SK-N-SH (cell line): ENCODE measurements around the gene TMOD3. TPM values are rescaled to one million over a fixed set of nuclear protein-coding genes. Genes with fewer than 3 reads are reported as not detected.

ENCODE experiments used
- CTCF ChIA-PET: fragments of 300-600, 350-600 bp; formaldehyde crosslinking; extraction: SDS; loops from one replicate; lab custom pipeline; 2021; lab: Yijun Ruan, JAX
- POLR2A ChIA-PET: fragments of 350-600 bp; sonication (Branson Sonifier 250); formaldehyde crosslinking; extraction: SDS; loops from one replicate; lab custom pipeline; 2020; ENCODE audit warnings: antibody characterized with exemption, inconsistent platforms; lab: Yijun Ruan, JAX
- DNase-seq: peaks from one replicate; pipeline ENCODE4 v3.0.0; 2012
- H2AFZ ChIP-seq: fragments of 200-600 bp; sonication (generic); 2 replicates; pipeline ENCODE4 v1.8.1; 2016; ENCODE audit warnings: antibody characterized with exemption, mild to moderate bottlenecking, low read depth
- H3F3A ChIP-seq: fragments of 200-600 bp; sonication (generic); replicated peaks from 2 replicates; pipeline ENCODE3; 2016; ENCODE audit warnings: antibody characterized with exemption, mild to moderate bottlenecking; ENCODE audit not compliant: insufficient read depth
- H3K27ac ChIP-seq, 2 experiments: fragments of 200-500 bp in 1 of 2; fragments of 200-600 bp in 1 of 2; sonication (Bioruptor generic) in 1 of 2; sonication (generic), shearing (Covaris generic) in 1 of 2; 2 replicates each; pipeline versions ENCODE4 v1.5.1 to v1.6.1; 2014 to 2016; ENCODE audit warnings: low read depth in 2 of 2, inconsistent platforms in 1 of 2, low read length in 1 of 2, mild to moderate bottlenecking in 1 of 2, mixed read lengths in 1 of 2
- H3K27me3 ChIP-seq: fragments of 200-600 bp; sonication (generic), shearing (Covaris generic); 2 replicates; pipeline ENCODE4 v1.6.1; 2016; ENCODE audit warnings: mixed run types; ENCODE audit not compliant: insufficient read depth
- H3K36me3 ChIP-seq, 2 experiments: fragments of 200-500 bp in 1 of 2; fragments of 200-600 bp in 1 of 2; sonication (Bioruptor generic) in 1 of 2; sonication (generic) in 1 of 2; replicated peaks in 1 of 2; 2 replicates each; pipeline versions ENCODE3 to v1.5.1; 2014 to 2016; ENCODE audit warnings: low read length in 1 of 2, mild to moderate bottlenecking in 1 of 2; ENCODE audit not compliant: insufficient read depth in 2 of 2, control insufficient read depth in 1 of 2
- H3K4me1 ChIP-seq, 2 experiments: fragments of 200-500 bp in 1 of 2; fragments of 200-600 bp in 1 of 2; sonication (Bioruptor generic) in 1 of 2; sonication (generic), shearing (Covaris generic) in 1 of 2; 2 replicates each; pipeline versions ENCODE4 v1.5.1 to v1.6.1; 2014 to 2016; ENCODE audit warnings: low read depth in 1 of 2, low read length in 1 of 2, mixed run types in 1 of 2; ENCODE audit not compliant: insufficient read depth in 2 of 2, control insufficient read depth in 1 of 2
- H3K4me2 ChIP-seq: fragments of 200-600 bp; sonication (generic), shearing (Covaris generic); 2 replicates; pipeline ENCODE4 v1.6.1; 2017; ENCODE audit warnings: mixed run types
- H3K4me3 ChIP-seq, 2 experiments: fragments of 200-500 bp in 1 of 2; fragments of 200-600 bp in 1 of 2; sonication (Bioruptor generic) in 1 of 2; sonication (generic), shearing (Covaris generic) in 1 of 2; 2 replicates each; pipeline versions ENCODE4 v1.5.1 to v1.8.1; 2014 to 2016; ENCODE audit warnings: low read depth in 2 of 2, inconsistent platforms in 1 of 2, low read length in 1 of 2, mild to moderate bottlenecking in 1 of 2, mixed read lengths in 1 of 2, moderate library complexity in 1 of 2
- H3K79me2 ChIP-seq: fragments of 200-600 bp; sonication (generic); 2 replicates; pipeline ENCODE4 v1.8.1; 2017; ENCODE audit warnings: mild to moderate bottlenecking; ENCODE audit not compliant: insufficient read depth
- H3K9ac ChIP-seq: fragments of 200-600 bp; sonication (generic); 2 replicates; pipeline ENCODE4 v1.6.1; 2017; ENCODE audit warnings: mixed run types
- H3K9me2 ChIP-seq: fragments of 200-600 bp; sonication (generic); 2 replicates; pipeline ENCODE4 v1.6.1; 2017; ENCODE audit warnings: mixed run types
- H3K9me3 ChIP-seq: fragments of 200-600 bp; sonication (generic); 2 replicates; pipeline ENCODE4 v1.6.1; 2017; ENCODE audit warnings: mixed run types, mild to moderate bottlenecking, moderate library complexity
- H4K20me1 ChIP-seq: fragments of 200-600 bp; sonication (generic); 2 replicates; pipeline ENCODE4 v1.6.1; 2017; ENCODE audit warnings: mild to moderate bottlenecking, mixed run types; ENCODE audit not compliant: insufficient read depth
- CHD2 ChIP-seq: fragments of 150-350 bp; IDR thresholded peaks from 2 replicates; pipeline ENCODE4 v1.6.1; 2018; ENCODE audit warnings: low read length; ENCODE audit not compliant: partially characterized antibody
- ELF1 ChIP-seq: IDR thresholded peaks from 2 replicates; pipeline ENCODE4 v1.4.0; 2012
- EP300 ChIP-seq, 2 experiments: IDR thresholded peaks; 2 replicates each; pipeline versions ENCODE4 v1.4.0 to v1.6.1; 2012; ENCODE audit warnings: borderline replicate concordance in 1 of 2, low read depth in 1 of 2, low read length in 1 of 2
- FOSL2 ChIP-seq: IDR thresholded peaks from 2 replicates; pipeline ENCODE4 v1.4.0; 2012; ENCODE audit warnings: low read depth, mild to moderate bottlenecking, moderate library complexity, borderline replicate concordance
- FOXJ3 ChIP-seq: sonication (generic); formaldehyde crosslinking; IDR thresholded peaks from 2 replicates; pipeline ENCODE4 v1.5.1; 2020; ENCODE audit warnings: mild to moderate bottlenecking, missing genetic modification reagents
- GABPA ChIP-seq: IDR thresholded peaks from 2 replicates; pipeline ENCODE4 v1.4.0; 2012; ENCODE audit warnings: low read depth, mild to moderate bottlenecking
- GATA2 ChIP-seq: sonication (generic); formaldehyde crosslinking; IDR thresholded peaks from 2 replicates; pipeline ENCODE4 v1.5.0; 2020; ENCODE audit warnings: mild to moderate bottlenecking, missing genetic modification reagents
- MAX ChIP-seq: IDR thresholded peaks from 2 replicates; pipeline ENCODE4 v1.4.0; 2012; ENCODE audit warnings: low read depth
- MEF2A ChIP-seq: IDR thresholded peaks from 2 replicates; pipeline ENCODE4 v1.4.0; 2012; ENCODE audit warnings: low read depth, borderline replicate concordance
- MXI1 ChIP-seq: IDR thresholded peaks from 2 replicates; pipeline ENCODE4 v1.6.1; 2012; ENCODE audit warnings: mild to moderate bottlenecking, low read depth, low read length, improper control_type of control experiment
- NFIC ChIP-seq: IDR thresholded peaks from 2 replicates; pipeline ENCODE4 v1.4.0; 2012; ENCODE audit warnings: borderline replicate concordance
- NRF1 ChIP-seq: IDR thresholded peaks from 2 replicates; pipeline ENCODE4 v1.6.1; 2012; ENCODE audit warnings: low read depth, mild to moderate bottlenecking, low read length
- POLR2AphosphoS5 ChIP-seq: IDR thresholded peaks from 2 replicates; pipeline ENCODE4 v1.6.1; 2012; ENCODE audit warnings: low read depth, low read length
- RAD21 ChIP-seq: IDR thresholded peaks from 2 replicates; pipeline ENCODE4 v1.6.1; 2012; ENCODE audit warnings: mild to moderate bottlenecking, low read length
- REST ChIP-seq: IDR thresholded peaks from 2 replicates; pipeline ENCODE4 v1.6.1; 2012; ENCODE audit warnings: mild to moderate bottlenecking, low read depth, low read length, moderate library complexity
- RFX5 ChIP-seq: IDR thresholded peaks from 2 replicates; pipeline ENCODE4 v1.6.1; 2012; ENCODE audit warnings: mild to moderate bottlenecking, improper control_type of control experiment, low read length
- SIN3A ChIP-seq: IDR thresholded peaks from 2 replicates; pipeline ENCODE4 v1.6.1; 2012; ENCODE audit warnings: low read depth, mild to moderate bottlenecking, low read length, moderate library complexity, borderline replicate concordance
- USF1 ChIP-seq: IDR thresholded peaks from 2 replicates; pipeline ENCODE4 v1.4.0; 2012; ENCODE audit warnings: low read depth, borderline replicate concordance
- YY1 ChIP-seq: IDR thresholded peaks from 2 replicates; pipeline ENCODE4 v1.4.0; 2012; ENCODE audit warnings: low read depth, mild to moderate bottlenecking
- WGBS: methylation state at CpG from one replicate; pipeline ENCODE4 v1.1.6; 2017; ENCODE audit warnings: low lambda C conversion rate; 5-methylcytosine and 5-hydroxymethylcytosine counted together
- polyA plus RNA-seq, 3 experiments: library from polyadenylated mRNA; depleted of rRNA; stranded (reverse); fragments of >200 nt; gene quantifications; 2 replicates each; pipeline ENCODE4 v1.2.3, GENCODE V29; 2012
- TF ChIP-seq, protein P1 (sequence below): IDR thresholded peaks from 2 replicates; pipeline ENCODE4; 2012
- TF ChIP-seq, protein P2 (sequence below): fragments of 200-600 bp; sonication (generic); IDR thresholded peaks from 2 replicates; pipeline ENCODE4 v1.6.1; 2017; ENCODE audit warnings: antibody characterized with exemption, mild to moderate bottlenecking, moderate library complexity

Gene TMOD3
- polyA plus RNA-seq, 1 of the 3 experiments (the other 2 are of a cell fraction), result 6.0 TPM

DNA sequence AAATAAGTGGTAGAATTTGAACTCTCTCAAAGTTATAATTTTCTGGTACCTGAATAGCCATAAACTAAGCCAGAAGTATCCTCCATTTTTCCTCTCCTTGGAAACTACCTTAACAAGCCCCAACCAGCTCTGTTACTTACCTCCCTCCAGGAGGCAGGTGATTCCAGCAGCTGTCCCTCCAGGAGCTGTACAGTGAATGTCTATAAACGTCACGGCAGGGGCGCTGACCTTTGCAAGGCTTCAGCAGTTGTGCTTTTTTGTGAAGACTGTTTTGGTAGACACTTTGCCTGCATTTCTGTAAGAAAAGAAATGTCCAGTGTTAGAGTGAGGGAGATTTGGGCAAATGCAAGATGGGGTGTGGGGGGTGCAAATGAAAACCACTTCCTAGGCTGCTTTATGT, 75.0 kb downstream of the TMOD3 start:
- Histone ChIP-seq H3K36me3 (peaks cover 56 to 71% of the 10 kb centered on the region in 2 experiments), H3K9me2 (no peaks in the 10 kb centered on the region), H3K79me2 (peaks cover 12% of the 10 kb centered on the region; the same call in 1 of the 2 replicates)
- TF ChIP-seq FOXJ3 (CRISPR knock-in tag) (no peak), SIN3A (no peak), GATA2 (CRISPR knock-in tag) (no peak), MAX (no peak), NRF1 (no peak), EP300 (IDR thresholded peaks at IDR 0.05; ENCODE audit: borderline replicate concordance in 1 of 2, low read depth in 1 of 2, low read length in 1 of 2) (no peak), MEF2A (no peak), MXI1 (no peak), ELF1 (no peak)
- TF ChIP-seq, all 33 proteins: peak for 0
- Histone ChIP-seq H2AFZ (no peak overlapping the region), H3F3A (peaks cover 5% of the 10 kb centered on the region), H3K9ac (no peak overlapping the region), H3K9me3 (no peaks in the 10 kb centered on the region), H3K27ac (no peak overlapping the region), H3K4me2 (no peak overlapping the region), H3K4me3 (no peak overlapping the region), H3K27me3 (no peaks in the 10 kb centered on the region), H3K4me1 (peaks cover 0 to 11% of the 10 kb centered on the region in 2 experiments; a peak in 1 of 4 replicates), H4K20me1 (peaks cover 12% of the 10 kb centered on the region)
- ChIA-PET CTCF (interaction anchor here (1.2 to 2.5 kb wide), 3 partner anchors 9 to 254 kb away, joined by 3 to 13 read pairs (median 4); no protein-coding TSS in a partner anchor), POLR2A (interaction anchor here (0.9 kb wide), 1 partner anchor 92 kb away, joined by 3 read pairs; no protein-coding TSS in a partner anchor)
- no peak for DNase-seq
- WGBS, result 92% methylated on average over 3 of the region's 3 CpGs

DNA sequence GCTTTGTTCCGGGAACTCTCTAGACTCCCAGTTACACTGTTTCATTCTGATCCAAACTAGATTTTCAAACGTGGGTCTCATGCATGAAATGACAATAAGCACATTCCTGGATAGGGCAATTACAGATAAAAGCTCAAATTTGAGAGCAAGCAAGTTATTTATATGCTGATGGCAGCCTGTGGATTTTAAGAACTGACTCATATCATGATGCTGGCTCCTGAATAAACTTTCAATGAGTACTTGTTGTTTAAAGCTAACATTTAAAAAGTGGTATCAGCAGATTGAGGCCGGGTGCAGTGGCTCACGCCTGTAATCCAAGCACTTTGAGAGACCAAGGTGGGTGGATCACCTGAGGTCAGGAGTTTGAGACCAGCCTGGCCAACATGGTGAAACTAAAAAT, 75.5 kb downstream of the TMOD3 start:
- Histone ChIP-seq H2AFZ (no peak overlapping the region), H3K4me3 (no peak overlapping the region), H3K27ac (no peak overlapping the region), H3K79me2 (peaks cover 12% of the 10 kb centered on the region; the same call in 1 of the 2 replicates), H3F3A (peaks cover 5% of the 10 kb centered on the region), H4K20me1 (peaks cover 12% of the 10 kb centered on the region), H3K27me3 (no peaks in the 10 kb centered on the region), H3K9me2 (no peaks in the 10 kb centered on the region), H3K9ac (no peak overlapping the region), H3K36me3 (peaks cover 55 to 71% of the 10 kb centered on the region in 2 experiments), H3K4me2 (no peak overlapping the region), H3K4me1 (peaks cover 0 to 11% of the 10 kb centered on the region in 2 experiments; a peak in 1 of 4 replicates), H3K9me3 (no peaks in the 10 kb centered on the region)
- CTCF ChIA-PET, result interaction anchor here (1.2 to 2.5 kb wide), 4 partner anchors 9 to 255 kb away, joined by 3 to 13 read pairs (median 4); no protein-coding TSS in a partner anchor
- DNase-seq, result no peak
- 74% methylated on average over 4 of the region's 4 CpGs for WGBS
- POLR2A ChIA-PET, result interaction anchor here (0.9 kb wide), 1 partner anchor 93 kb away, joined by 3 read pairs; no protein-coding TSS in a partner anchor
- TF ChIP-seq, protein P1, sequence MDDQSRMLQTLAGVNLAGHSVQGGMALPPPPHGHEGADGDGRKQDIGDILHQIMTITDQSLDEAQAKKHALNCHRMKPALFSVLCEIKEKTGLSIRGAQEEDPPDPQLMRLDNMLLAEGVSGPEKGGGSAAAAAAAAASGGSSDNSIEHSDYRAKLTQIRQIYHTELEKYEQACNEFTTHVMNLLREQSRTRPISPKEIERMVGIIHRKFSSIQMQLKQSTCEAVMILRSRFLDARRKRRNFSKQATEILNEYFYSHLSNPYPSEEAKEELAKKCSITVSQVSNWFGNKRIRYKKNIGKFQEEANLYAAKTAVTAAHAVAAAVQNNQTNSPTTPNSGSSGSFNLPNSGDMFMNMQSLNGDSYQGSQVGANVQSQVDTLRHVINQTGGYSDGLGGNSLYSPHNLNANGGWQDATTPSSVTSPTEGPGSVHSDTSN, result no peak
- TF ChIP-seq NRF1 (no peak), GATA2 (CRISPR knock-in tag) (no peak), CHD2 (no peak), RFX5 (no peak), GABPA (no peak), FOSL2 (no peak), RAD21 (no peak), REST (no peak), MEF2A (no peak), USF1 (no peak), YY1 (no peak), POLR2AphosphoS5 (no peak), NFIC (no peak)
- TF ChIP-seq, protein P2, sequence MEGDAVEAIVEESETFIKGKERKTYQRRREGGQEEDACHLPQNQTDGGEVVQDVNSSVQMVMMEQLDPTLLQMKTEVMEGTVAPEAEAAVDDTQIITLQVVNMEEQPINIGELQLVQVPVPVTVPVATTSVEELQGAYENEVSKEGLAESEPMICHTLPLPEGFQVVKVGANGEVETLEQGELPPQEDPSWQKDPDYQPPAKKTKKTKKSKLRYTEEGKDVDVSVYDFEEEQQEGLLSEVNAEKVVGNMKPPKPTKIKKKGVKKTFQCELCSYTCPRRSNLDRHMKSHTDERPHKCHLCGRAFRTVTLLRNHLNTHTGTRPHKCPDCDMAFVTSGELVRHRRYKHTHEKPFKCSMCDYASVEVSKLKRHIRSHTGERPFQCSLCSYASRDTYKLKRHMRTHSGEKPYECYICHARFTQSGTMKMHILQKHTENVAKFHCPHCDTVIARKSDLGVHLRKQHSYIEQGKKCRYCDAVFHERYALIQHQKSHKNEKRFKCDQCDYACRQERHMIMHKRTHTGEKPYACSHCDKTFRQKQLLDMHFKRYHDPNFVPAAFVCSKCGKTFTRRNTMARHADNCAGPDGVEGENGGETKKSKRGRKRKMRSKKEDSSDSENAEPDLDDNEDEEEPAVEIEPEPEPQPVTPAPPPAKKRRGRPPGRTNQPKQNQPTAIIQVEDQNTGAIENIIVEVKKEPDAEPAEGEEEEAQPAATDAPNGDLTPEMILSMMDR, result no peak
- TF ChIP-seq, all 33 proteins: peak for 0
